Medulla oblongata (tissue), 1 donor: ENCODE results near the gene ALG1.
"Not testable (repeated sequence)": the region's sequence is repeated elsewhere in the genome, so short reads cannot be mapped to it uniquely, and the experiment has no call there.

Experiments used
- DNase-seq: peaks from one replicate; pipeline ENCODE4 v3.0.0-alpha.2; 2015; ENCODE audit errors: extremely low spot score

ALG1 gene

DNA sequence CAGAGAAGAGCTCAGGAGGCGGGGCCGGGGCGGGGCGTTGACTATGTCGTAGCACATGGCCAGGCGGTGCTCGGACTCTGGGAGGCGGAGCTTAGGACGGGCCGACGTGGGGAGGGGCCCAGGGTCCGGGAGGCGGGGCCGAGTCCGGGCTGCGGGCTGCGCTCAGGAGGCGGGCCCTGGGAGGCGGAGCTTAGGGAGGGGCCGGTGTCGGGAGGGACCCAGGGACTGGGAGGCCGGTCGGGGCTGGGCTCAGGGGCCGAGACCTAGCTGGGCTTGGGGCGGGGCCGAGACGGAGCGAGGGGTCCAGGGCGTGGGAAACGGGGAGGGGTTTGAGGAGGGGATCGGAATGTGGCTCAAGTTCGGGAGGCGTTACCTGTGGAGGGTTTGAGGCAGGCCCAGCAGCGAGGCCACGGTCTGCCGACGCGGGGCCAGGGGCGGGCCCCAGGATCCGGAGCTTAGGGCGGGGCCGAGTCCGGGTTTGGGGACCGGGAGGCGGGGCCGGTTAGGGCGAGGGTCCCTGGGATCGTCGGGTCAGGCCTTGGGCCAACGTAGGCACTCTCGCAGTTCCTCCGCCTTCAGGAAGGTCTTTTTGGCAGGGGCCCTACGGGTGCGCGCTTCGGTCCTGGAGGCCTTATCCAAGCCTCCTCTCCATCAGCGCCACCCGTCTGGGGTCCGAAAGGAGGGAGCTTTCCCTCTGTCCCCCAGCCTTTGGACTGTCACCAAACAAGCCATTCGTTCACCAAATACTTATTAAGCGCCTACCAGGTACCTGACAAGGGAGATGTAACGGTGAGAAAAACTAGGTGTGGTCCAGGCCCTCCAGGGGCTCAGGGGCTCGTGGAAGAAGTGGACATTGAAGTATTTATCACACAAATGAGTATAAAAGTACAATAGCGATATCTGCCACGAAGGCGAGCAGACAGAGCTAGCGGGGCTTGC, 26.8 kb downstream of the ALG1 start:
- DNase-seq = peak; percentile 49

DNA sequence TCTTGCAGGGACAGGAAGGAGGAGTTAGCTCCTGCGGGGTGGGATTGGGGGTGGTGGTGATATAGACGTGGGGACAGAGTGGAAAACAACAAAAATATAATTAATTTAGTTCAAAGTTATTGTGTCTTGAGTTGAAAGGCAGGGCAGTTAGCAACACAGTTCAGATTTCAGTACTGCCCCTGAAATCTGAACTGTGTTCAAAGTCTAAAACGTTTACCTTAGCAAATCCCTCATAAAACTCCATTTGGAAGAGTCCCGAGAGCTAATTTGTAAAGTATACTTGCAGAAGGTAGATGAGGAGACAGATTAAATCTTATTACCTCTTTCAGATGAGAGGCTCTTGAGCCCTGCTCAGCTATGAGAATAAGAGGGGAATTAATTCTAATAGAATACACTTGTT, 27.5 kb downstream of the ALG1 start:
- not testable (repeated sequence) for DNase-seq

DNA sequence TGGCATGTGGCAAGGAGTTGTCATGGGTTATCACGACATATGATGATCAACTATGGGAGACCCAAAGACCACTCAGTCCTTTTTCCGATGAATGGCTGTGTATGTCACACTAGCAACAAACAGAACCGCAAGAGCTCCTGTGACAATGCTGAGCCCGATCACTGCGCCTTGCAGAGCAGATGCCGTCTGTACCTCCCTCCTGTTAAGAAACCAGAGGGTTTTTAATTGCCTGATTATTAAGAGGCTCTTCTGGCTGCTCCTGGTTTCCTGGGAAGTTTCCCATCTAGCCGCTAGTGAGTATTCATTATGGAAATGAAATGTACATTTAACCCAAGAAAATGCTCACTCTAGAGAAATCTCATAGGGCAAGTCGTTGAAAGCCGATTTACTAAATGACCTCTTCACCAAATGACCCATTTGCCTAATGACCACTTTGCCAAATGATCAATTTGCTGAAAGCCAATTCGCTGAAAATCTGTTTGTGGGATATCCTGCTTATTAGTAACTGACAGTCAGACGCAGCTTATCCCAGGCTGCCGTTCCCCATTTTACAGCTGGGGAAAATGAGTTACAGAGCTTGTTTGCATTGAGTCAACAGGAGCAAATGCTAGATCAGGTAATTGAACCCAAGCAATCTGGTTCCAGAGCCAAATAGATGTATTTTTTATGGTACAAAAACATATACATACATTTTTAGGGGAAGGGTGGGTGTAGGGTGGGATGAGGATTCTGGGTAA, 31.8 kb downstream of the ALG1 start:
- DNase-seq = not testable (repeated sequence)

DNA sequence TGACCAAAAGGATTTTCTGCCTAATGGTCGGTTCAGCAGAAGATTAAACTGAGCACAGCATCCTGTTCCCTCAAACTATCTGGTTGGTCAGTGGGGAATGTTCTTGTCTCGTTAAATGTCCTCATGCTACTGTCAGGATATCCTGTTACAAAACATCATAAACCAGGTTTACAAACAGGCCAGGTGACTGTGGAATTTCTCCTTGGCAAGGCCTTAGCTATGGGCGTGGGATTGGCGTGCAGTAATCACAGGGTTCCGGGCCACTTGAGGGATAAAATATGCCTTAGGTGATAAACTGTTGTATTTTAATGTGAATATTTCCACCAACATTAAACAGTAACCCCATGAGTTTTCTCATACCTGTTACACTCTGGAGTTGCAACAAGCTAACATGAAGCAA, 33.4 kb downstream of the ALG1 start:
- not testable (repeated sequence) for DNase-seq

DNA sequence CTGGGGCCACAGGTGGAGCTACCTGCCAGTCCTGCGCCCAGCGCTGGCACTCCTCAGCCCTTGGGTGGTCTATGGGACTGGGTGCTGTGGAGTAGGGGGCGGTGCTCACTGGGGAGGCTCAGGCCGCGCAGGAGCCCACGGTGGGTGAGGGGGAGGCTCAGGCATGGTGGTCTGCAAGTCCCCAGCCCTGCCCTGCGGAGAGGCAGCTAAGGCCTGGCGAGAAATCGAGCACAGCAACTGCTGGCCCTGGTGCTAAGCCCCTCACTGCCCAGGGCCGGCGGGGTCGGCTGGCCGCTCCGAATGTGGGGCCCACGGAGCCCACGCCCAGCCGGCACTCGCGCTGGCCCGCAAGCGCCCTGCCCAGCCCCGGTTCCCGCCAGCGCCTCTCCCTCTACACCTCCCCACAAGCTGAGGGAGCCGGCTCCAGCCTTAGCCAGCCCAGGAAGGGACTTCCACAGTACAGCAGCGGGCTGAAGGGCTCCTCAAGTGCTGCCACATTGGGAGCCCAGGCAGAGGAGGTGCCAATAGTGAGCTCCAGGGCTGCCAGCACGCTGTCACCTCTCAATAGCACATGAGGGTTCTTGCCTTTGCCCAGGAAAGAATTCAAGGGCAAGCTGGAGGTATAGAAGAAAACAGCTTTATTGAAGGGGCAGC, 37.0 kb downstream of the ALG1 start:
- no peak for DNase-seq

DNA sequence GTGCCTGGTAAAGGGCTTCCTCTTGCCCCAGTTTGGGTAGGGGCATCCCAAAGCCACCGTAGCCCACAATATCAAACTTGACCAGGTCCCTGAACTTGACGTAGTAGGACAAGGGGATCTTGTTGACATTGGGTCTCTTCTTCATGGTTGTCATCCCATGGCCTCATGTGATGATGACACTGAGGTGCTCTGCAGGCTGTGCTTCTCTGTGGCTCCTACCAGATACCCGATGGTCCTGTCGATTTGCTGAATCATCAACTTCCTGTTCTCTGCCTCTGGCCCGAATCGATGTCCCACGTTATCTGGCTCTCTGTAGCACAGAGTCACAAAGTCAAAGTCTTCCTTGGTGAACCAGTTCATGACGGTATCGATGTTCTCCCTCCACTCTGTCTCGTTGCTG, 39.3 kb downstream of the ALG1 start:
- not testable (repeated sequence) for DNase-seq

DNA sequence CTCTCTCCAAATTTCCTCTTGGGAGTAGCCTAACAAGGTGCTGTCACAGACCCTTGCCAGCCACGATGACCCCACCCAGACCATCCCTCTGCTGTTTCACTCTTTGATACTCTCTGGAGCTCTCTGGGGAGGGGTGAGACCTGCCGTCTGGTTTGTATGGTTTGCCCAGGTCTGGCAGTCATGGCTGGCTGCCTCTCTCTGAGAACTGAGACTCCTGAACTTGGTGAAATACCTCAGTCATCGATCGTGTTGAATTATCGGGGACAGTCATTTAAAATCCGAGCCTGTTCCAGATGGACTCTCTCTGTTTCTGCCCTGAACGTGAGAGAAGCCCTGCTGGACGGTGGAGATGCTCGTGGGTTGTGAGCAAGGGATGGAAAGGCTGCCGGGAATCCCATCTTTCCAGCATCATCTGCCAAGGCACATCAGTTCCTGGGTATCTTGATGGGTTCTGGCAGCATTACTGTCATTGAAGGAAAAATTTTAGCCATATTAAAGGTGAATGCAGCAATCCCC, 45.2 kb downstream of the ALG1 start:
- not testable (repeated sequence) for DNase-seq

DNA sequence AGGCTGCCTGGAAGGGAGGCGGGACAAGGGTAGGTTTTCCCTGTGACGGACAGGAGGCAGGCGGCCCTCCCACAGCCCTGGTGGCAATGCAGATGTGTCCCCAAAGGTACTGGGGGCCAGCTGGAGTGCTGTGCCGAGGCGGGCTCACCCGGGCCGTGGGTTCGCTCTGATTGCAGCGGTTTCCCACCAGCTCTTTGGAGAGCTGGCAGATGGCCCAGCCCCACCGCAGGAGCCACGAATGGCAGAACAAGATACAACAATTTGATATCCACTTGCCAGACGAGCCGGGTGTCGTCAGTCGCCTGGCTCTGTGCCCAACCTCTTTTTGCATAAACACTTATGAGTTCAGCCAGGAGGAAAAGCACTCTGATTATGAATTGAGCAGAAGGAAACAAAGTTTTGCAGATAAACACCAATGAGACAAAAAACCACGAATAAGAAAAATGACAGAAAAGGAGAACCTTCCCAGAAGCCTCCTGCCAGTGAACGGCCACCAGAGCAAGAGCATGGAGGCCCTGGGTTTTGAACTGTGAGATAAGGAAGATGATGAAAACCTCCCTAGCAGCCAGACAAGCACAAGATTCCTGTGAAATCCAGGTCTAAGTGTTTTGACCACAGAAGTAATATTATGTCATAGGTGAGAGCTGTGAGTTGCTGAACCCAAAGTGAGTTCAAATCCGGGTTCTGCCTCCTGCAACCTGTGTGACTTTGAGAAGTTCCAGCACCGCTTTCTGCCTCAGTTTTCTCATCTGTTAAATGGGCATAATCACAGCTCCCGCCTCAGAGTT, 45.9 kb downstream of the ALG1 start:
- DNase-seq = not testable (repeated sequence)

DNA sequence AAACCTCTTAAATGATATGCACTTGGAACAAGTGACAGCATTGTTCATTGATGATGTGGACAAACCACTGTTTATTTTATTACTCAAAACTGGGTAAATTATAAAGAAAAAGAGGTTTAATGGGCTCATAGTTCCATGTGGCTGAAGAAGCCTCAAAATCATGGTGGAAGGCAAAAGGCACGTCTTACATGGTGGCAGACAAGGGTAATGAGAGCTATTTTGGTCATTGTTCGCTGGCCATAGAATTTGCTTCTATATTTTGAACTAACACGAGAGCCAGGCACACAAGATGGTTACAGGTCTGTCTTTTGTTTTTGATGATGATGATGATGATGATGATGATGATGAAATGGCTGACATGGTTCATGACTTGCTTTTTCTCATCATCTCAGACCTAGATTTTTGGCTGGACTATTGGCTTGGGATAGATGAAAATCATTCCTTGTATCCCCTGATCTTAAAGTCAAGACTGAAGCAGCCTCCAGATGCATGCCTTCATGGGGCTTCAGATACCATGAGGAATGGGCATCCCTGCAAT, 59.9 kb downstream of the ALG1 start:
- not testable (repeated sequence) for DNase-seq

DNA sequence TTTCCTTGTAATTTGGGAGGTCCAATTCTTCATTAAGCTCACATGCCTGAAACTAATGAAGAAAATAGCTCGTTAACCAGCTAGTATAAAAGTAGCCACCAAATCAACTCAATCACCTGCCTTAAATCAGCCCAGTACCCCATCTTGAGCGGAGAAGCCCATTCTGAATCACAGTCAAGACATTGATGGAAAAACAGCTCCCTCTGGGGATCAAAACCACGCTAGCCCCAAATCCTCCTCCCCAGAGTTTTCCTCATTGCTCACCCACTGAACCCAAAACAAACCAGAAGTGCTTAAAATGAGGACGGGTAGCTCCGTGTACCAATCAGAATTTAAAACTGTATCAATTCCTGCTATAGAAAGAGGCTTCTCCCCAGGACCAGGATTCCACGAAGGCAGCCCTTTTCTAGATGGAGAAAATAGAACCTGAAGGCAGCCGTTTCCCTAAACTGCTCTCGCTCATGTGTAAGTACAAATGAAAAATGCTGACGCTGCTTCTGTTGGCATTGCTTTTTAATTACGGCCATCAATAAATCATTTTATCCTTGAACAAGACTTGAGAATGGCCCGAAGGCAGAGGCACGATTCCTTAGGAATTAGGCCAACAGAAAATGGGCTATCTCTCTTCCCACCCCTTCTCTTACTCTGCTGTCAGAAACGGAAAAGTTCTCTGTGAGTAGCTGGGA, 61.4 kb downstream of the ALG1 start:
- not testable (repeated sequence) for DNase-seq

DNA sequence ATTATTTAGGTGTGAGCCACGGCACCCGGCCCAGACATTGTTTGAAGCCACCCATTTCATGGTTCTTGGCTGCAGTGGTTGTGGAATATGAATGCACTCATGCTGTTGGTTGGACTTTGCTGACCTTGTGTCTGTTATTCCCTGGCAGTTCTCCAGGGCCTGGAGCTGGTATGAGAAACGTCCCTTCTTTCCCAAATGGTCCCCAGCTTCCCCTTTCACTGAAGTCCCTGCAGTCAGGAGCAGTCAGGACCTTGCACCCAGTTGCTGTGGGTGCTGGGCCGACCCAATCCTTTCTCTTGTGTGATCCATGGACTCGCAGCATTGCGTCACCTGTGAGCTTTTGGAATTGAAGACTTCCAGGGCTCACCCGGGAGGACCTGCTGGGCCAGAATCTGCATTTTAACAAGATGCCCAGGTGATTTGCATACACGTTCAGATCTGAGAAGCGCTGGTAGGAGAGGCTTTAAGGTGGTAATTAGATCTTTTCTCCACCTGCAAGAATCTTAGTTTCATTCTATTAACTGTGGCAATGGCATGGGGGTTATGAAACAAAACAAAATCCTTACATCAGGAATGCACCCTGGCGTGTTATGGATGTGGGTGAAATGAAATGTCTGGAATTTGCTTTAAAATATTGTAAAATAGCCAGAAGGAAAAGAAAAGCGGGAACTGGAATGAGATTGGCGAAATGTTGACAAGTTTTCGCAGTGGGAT, 63.3 kb downstream of the ALG1 start:
- DNase-seq = not testable (repeated sequence)
